Vagina (tissue), 2 donors: ENCODE results near the gene FHDC1. TPM values are rescaled to one million over a fixed set of nuclear protein-coding genes. Genes with fewer than 3 reads are reported as not detected.
A peak's percentile ranks its signal among the peaks of the same experiment; 100 is the strongest.

ENCODE experiments used
- DNase-seq, 2 donors: peaks; one replicate each; pipeline ENCODE4 v3.0.0-alpha.2; 2017; ENCODE audit errors: extremely low spot score in 2 of 2
- H3K27ac ChIP-seq: fragments of 200-600 bp; sonication (generic); one replicate; pipeline ENCODE4 v1.5.1; 2019
- H3K27me3 ChIP-seq: fragments of 200-600 bp; sonication (generic); one replicate; pipeline ENCODE4 v1.5.1; 2019
- H3K36me3 ChIP-seq, 2 donors: fragments of 200-600 bp; sonication (generic); one replicate each; pipeline ENCODE4 v1.5.1; 2017 to 2019
- H3K4me1 ChIP-seq: fragments of 200-600 bp; sonication (generic); one replicate; pipeline ENCODE4 v1.5.1; 2019
- H3K4me3 ChIP-seq, 2 donors: fragments of 200-600 bp; sonication (generic); 1 replicate in 1 of 2; 2 replicates in 1 of 2; pipeline ENCODE4 v1.5.1; 2016 to 2019
- H3K9me3 ChIP-seq: fragments of 200-600 bp; sonication (generic); one replicate; pipeline ENCODE4 v1.5.1; 2019
- POLR2A ChIP-seq, 2 donors: fragments of 450-650 bp; IDR thresholded peaks; one replicate each; pipeline ENCODE4 v1.6.1; 2017; ENCODE audit warnings: antibody characterized with exemption in 2 of 2, mild to moderate bottlenecking in 2 of 2, moderate library complexity in 2 of 2
- POLR2AphosphoS5 ChIP-seq, 2 donors: sonication (generic); formaldehyde crosslinking; IDR thresholded peaks; one replicate each; pipeline ENCODE4 v1.9.0; 2017; ENCODE audit warnings: antibody characterized with exemption in 2 of 2, mild to moderate bottlenecking in 2 of 2, low read depth in 1 of 2; ENCODE audit not compliant: insufficient read depth in 1 of 2
- intact Hi-C: fragments of 100-400 bp; cut with DNase I; formaldehyde crosslinking; loops from one replicate; pipeline ENCODE4 v1.15.1; 2023
- total RNA-seq: library from RNA; depleted of rRNA; stranded (reverse); fragments of >200 nt; gene quantifications from one replicate; pipeline ENCODE4 v1.2.3, GENCODE V29; 2016
- TF ChIP-seq, protein P1 (sequence below), 3 experiments: fragments of 450-650 bp in 2 of 3; fragments of 200-600 bp in 1 of 3; sonication (generic) in 1 of 3; IDR thresholded peaks; one replicate each; pipeline ENCODE4 v1.5.1; 2017 to 2019; ENCODE audit warnings: antibody characterized with exemption in 3 of 3, mild to moderate bottlenecking in 2 of 3, moderate library complexity in 2 of 3

The FHDC1 gene
- total RNA-seq, 1 donor from 2014 or later = 6.4 TPM

GRCh38 chr4:152997288-152997687 is 61.2 kb downstream of the FHDC1 start:
- intact Hi-C loops = no loop called here
- TF ChIP-seq, protein P1, sequence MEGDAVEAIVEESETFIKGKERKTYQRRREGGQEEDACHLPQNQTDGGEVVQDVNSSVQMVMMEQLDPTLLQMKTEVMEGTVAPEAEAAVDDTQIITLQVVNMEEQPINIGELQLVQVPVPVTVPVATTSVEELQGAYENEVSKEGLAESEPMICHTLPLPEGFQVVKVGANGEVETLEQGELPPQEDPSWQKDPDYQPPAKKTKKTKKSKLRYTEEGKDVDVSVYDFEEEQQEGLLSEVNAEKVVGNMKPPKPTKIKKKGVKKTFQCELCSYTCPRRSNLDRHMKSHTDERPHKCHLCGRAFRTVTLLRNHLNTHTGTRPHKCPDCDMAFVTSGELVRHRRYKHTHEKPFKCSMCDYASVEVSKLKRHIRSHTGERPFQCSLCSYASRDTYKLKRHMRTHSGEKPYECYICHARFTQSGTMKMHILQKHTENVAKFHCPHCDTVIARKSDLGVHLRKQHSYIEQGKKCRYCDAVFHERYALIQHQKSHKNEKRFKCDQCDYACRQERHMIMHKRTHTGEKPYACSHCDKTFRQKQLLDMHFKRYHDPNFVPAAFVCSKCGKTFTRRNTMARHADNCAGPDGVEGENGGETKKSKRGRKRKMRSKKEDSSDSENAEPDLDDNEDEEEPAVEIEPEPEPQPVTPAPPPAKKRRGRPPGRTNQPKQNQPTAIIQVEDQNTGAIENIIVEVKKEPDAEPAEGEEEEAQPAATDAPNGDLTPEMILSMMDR (IDR thresholded peaks at IDR 0.05) = no peak
- TF ChIP-seq POLR2A (IDR thresholded peaks at IDR 0.05) (no peak), POLR2AphosphoS5 (IDR thresholded peaks at IDR 0.05; ENCODE audit: insufficient read depth in 1 of 2, low read depth in 1 of 2) (no peak)
- Histone ChIP-seq H3K9me3 (no peaks in the 10 kb centered on the region), H3K4me3 (no peak overlapping the region), H3K27me3 (no peaks in the 10 kb centered on the region), H3K4me1 (peaks cover 37% of the 10 kb centered on the region), H3K27ac (no peak overlapping the region), H3K36me3 (no peaks in the 10 kb centered on the region)
- no peak for DNase-seq

DNA sequence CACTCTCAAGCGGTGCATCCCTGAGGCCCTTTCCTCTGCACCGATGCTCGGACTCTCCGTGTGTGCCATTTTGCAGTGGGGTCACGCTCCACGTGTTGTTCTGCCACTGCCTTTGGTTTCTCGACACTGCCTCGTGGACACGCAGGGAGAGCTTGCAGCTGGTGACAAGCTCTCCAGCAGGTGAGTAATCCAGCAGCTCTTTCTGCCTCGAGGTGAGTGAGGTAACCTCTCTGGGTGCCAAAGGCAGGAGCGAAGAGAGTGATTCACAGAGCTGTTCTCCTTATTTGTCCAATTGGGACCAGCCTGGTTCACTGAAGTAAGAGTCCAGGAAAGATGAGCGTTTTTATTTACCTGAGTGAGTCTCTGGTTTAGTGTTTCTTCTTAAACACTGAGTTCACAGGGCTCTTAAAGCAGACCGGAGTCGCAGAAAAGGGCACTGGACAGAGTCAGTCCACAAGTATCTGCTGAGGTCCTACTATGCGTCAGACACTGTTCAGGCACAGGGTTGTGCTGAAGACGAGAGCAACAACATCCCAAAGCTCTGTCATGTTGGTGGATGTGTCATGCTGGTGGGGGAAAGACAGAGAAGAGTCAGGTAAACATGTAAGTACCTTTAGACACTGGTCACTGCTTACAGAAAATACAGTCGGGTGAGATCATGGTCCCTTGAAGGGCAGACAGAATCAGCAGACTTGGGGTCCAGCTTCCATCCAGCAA is 61.8 kb downstream of the FHDC1 start:
- peaks cover 37% of the 10 kb centered on the region for H3K4me1 ChIP-seq
- no peaks in the 10 kb centered on the region for H3K9me3 ChIP-seq
- no peaks in the 10 kb centered on the region for H3K27me3 ChIP-seq
- no peak for DNase-seq
- TF ChIP-seq POLR2AphosphoS5 (IDR thresholded peaks at IDR 0.05; ENCODE audit: insufficient read depth in 1 of 2, low read depth in 1 of 2) = peak; percentile 32 to 71
- TF ChIP-seq POLR2A (IDR thresholded peaks at IDR 0.05) = no peak
- no peak overlapping the region for H3K4me3 ChIP-seq
- no peak overlapping the region for H3K27ac ChIP-seq
- H3K36me3 ChIP-seq = no peaks in the 10 kb centered on the region
- intact Hi-C loops = no loop called here

- no peaks in the 10 kb centered on the region for H3K36me3 ChIP-seq
- DNase-seq = no peak
- H3K27ac ChIP-seq = no peak overlapping the region
- H3K9me3 ChIP-seq = no peaks in the 10 kb centered on the region
- H3K4me1 ChIP-seq = peaks cover 37% of the 10 kb centered on the region
- H3K4me3 ChIP-seq = no peak overlapping the region
- no peak for TF ChIP-seq POLR2A (IDR thresholded peaks at IDR 0.05)
- TF ChIP-seq, protein P1 (IDR thresholded peaks at IDR 0.05) = no peak
- TF ChIP-seq POLR2AphosphoS5 (IDR thresholded peaks at IDR 0.05; ENCODE audit: insufficient read depth in 1 of 2, low read depth in 1 of 2) = no peak
- no peaks in the 10 kb centered on the region for H3K27me3 ChIP-seq
- intact Hi-C loops = no loop called here
These were observed 62.7 kb downstream of the FHDC1 start for GRCh38 chr4:152998861-152999260.

DNA sequence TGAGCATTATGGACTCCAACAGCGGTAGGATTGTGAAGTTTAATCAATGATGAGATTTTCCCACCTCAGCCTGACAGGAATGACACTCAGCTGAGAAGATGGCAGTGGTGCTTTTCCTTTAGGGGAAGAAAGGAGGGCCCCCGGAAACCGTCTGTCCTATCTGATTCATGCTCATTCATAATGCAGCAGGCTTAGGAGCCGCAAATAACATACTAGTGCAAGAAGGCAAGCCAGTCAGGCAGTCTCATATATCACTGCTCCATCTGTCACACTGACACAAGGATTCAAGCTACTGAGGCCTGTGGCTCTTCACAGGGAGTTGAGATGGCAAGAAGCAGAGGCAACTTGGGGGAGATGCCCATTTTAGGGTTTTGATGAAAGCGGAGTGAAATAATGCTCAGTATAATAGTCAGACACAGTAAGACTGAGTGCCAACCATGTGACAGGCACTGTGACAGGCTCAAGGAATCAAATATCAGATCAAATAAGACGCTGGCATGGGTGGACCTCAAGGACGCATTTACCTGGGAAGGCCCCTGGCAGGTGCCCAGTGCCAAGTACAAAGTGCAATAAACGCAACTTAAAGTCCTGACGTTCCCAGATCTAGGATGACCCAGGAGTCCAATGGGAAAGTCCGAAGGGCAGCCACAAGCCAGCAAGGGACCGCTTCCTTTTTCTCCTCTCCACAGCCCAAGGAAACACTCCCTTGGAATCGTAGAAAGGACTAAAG is 63.4 kb downstream of the FHDC1 start:
- TF ChIP-seq POLR2AphosphoS5 (IDR thresholded peaks at IDR 0.05; ENCODE audit: insufficient read depth in 1 of 2, low read depth in 1 of 2) = no peak
- TF ChIP-seq POLR2A (IDR thresholded peaks at IDR 0.05) = no peak
- TF ChIP-seq, protein P1 (IDR thresholded peaks at IDR 0.05) = no peak
- Histone ChIP-seq H3K27me3 (no peaks in the 10 kb centered on the region), H3K4me1 (peaks cover 37% of the 10 kb centered on the region)

DNA sequence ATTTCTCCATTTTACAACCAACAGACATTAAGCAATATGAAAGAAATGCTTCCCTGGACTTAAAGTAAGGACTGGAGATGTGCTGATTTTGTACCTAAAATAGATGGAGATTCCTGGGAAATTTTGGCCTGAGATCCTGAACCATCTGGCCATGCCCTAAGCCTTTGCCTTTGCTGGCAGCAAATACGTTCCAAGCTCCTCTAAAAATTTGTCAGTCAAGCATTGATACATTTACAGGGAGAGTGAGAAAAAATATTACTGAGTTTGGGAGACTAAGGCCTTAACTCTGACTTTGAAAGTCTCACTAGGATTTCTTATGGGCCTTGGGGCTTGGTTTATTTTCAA is 63.9 kb downstream of the FHDC1 start:
- intact Hi-C loops = no loop called here
- Histone ChIP-seq H3K4me3 (no peak overlapping the region), H3K27me3 (no peaks in the 10 kb centered on the region), H3K9me3 (no peaks in the 10 kb centered on the region), H3K27ac (no peak overlapping the region), H3K4me1 (peaks cover 36% of the 10 kb centered on the region), H3K36me3 (no peaks in the 10 kb centered on the region)
- no peak for TF ChIP-seq POLR2AphosphoS5 (IDR thresholded peaks at IDR 0.05; ENCODE audit: insufficient read depth in 1 of 2, low read depth in 1 of 2)
- no peak for TF ChIP-seq POLR2A (IDR thresholded peaks at IDR 0.05)
- TF ChIP-seq, protein P1 (IDR thresholded peaks at IDR 0.05) = no peak
- DNase-seq = no peak

More for the DNA sequence above, 63.4 kb downstream of the FHDC1 start:
- no peak for DNase-seq
- no peaks in the 10 kb centered on the region for H3K9me3 ChIP-seq
- no peaks in the 10 kb centered on the region for H3K36me3 ChIP-seq
- no peak overlapping the region for H3K4me3 ChIP-seq
- no peak overlapping the region for H3K27ac ChIP-seq
- intact Hi-C loops = no loop called here
